Endodermal cell (in vitro differentiated cells): ENCODE results near the gene CSPG5. TPM values are rescaled to one million over a fixed set of nuclear protein-coding genes. Genes with fewer than 3 reads are reported as not detected.

Source experiments
- DNase-seq: peaks from one replicate; pipeline ENCODE4 v3.0.0-alpha.2; 2017
- H3K27ac ChIP-seq: 2 replicates; pipeline ENCODE4 v1.5.1; 2013; ENCODE audit warnings: mild to moderate bottlenecking, low read depth, low read length, moderate library complexity
- H3K27me3 ChIP-seq: 2 replicates; pipeline ENCODE4 v1.6.1; 2013; ENCODE audit warnings: mild to moderate bottlenecking, low read length, moderate library complexity; ENCODE audit not compliant: insufficient read depth, control insufficient read depth, poor library complexity, severe bottlenecking
- H3K36me3 ChIP-seq: 2 replicates; pipeline ENCODE4 v1.7.0; 2013; ENCODE audit warnings: mild to moderate bottlenecking, low read length, moderate library complexity; ENCODE audit not compliant: control insufficient read depth, insufficient read depth
- H3K4me1 ChIP-seq: one replicate; pipeline ENCODE4 v1.7.0; 2013; ENCODE audit warnings: low read length; ENCODE audit not compliant: control insufficient read depth, insufficient read depth
- H3K4me3 ChIP-seq: 2 replicates; pipeline ENCODE4 v1.5.1; 2013; ENCODE audit warnings: mild to moderate bottlenecking, low read length, moderate library complexity
- H3K9ac ChIP-seq: 2 replicates; pipeline ENCODE4 v1.6.1; 2013; ENCODE audit warnings: mild to moderate bottlenecking, low read length, moderate library complexity; ENCODE audit not compliant: poor library complexity, severe bottlenecking; ENCODE audit errors: extremely low read depth
- H3K9me3 ChIP-seq: 2 replicates; pipeline ENCODE4 v1.6.1; 2013; ENCODE audit warnings: mild to moderate bottlenecking, low read length, moderate library complexity; ENCODE audit not compliant: control insufficient read depth
- H3K27ac Mint-ChIP-seq: 2 replicates; pipeline ENCODE4 v1.8.0; 2020; ENCODE audit warnings: mixed read lengths
- H3K27me3 Mint-ChIP-seq: 2 replicates; pipeline ENCODE4 v1.8.0; 2021; ENCODE audit warnings: mild to moderate bottlenecking, mixed read lengths; ENCODE audit not compliant: insufficient read depth
- H3K36me3 Mint-ChIP-seq: 2 replicates; pipeline ENCODE4 v1.8.0; 2020; ENCODE audit warnings: low read depth, mixed read lengths
- H3K4me1 Mint-ChIP-seq: 2 replicates; pipeline ENCODE4 v1.8.0; 2020; ENCODE audit warnings: mixed read lengths
- H3K4me3 Mint-ChIP-seq: 2 replicates; pipeline ENCODE4 v1.8.0; 2020; ENCODE audit warnings: mild to moderate bottlenecking, moderate library complexity, mixed read lengths
- H3K9me3 Mint-ChIP-seq: 2 replicates; pipeline ENCODE4 v1.8.0; 2020; ENCODE audit warnings: mild to moderate bottlenecking, mixed read lengths
- WGBS, 2 experiments: methylation state at CpG; one replicate each; pipeline versions ENCODE4 v1.1.5 to v1.1.7; 2013; ENCODE audit warnings: missing lambda C conversion rate in 2 of 2, mixed read lengths in 1 of 2; ENCODE audit not compliant: insufficient coverage in 1 of 2, insufficient read length in 1 of 2; 5-methylcytosine and 5-hydroxymethylcytosine counted together
- total RNA-seq, 2 donors: library from RNA; stranded (reverse); fragmentation: NEBNext Ultra II Directional in 1 of 2; extraction: Animal tissue kit (Norgen Biotek cat#: 25700) in 1 of 2; gene quantifications; 2 replicates in 1 of 2; 3 replicates in 1 of 2; pipeline ENCODE4 v1.2.1, GENCODE V29; 2021
- TF ChIP-seq, protein P1 (sequence below): fragments of 200-600 bp; sonication (generic); conservative IDR thresholded peaks from 2 replicates; pipeline ENCODE4 v1.5.0; 2021; ENCODE audit warnings: antibody characterized with exemption, mild to moderate bottlenecking

CSPG5 gene
- total RNA-seq, 2 donors from 2014 or later: 0.53 to 0.70 TPM

DNA sequence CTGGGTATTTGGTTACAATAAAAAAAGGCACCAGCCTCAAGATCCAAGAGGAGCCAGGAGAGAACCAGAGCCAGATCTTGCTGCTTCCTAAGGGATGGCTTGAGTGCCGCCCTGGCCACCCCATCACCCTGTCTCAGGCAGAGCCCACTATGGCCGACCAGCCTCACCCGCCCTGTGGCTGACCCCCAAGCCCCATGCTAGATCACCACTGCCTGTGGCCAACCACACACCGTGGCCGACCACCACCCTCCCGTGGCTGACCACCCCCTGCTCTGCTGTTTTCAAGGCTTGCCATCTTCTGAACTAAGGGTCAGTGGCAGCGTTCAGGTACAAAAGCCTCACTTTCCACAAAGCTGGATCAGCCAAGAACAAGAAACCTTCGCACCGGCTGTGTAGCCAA lies 12.0 kb downstream of the CSPG5 start:
- H3K36me3 Mint-ChIP-seq: no peaks in the 10 kb centered on the region
- 95 to 97% methylated on average over 4 to 9 of the region's 9 CpGs for WGBS, 2 experiments
- TF ChIP-seq, protein P1, sequence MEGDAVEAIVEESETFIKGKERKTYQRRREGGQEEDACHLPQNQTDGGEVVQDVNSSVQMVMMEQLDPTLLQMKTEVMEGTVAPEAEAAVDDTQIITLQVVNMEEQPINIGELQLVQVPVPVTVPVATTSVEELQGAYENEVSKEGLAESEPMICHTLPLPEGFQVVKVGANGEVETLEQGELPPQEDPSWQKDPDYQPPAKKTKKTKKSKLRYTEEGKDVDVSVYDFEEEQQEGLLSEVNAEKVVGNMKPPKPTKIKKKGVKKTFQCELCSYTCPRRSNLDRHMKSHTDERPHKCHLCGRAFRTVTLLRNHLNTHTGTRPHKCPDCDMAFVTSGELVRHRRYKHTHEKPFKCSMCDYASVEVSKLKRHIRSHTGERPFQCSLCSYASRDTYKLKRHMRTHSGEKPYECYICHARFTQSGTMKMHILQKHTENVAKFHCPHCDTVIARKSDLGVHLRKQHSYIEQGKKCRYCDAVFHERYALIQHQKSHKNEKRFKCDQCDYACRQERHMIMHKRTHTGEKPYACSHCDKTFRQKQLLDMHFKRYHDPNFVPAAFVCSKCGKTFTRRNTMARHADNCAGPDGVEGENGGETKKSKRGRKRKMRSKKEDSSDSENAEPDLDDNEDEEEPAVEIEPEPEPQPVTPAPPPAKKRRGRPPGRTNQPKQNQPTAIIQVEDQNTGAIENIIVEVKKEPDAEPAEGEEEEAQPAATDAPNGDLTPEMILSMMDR: no peak

DNA sequence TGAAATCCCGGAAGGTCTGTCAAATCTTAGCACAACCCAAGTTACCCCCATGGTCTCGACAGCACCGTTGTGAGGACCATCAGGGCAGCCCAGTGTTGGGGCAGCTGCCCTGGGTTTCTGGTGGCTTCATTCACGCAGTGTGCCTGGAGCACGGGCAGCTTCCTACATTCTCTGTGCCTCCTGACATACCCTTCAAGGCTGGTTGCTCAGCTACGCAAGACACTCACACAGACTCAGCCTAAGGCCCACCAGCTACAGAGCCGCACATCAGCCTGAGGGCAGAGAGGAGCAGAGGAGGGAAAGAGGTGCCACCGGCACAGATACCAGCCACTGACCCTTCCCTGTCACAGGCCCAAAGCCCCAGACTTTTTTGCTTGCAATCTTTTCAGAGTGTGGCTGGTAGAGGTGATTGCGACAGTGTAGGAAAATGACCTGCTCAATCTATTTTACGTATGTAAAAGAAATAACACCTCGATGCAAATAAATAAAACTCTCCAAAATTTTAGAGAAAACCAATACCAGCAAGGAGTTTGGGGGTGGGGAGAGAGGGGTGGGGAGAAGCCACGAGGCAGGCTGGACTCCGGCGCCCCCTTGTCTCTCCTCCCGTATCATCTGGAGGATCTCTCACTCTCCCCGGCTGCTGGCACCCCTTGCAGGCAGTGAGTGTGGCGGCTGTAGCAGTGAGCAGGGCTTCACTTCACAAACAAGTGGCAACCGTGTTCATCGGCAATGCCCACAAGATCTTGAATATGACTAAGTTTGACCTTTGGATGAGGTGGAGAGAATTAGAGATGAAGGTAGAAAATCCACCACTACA lies 12.7 kb downstream of the CSPG5 start:
- no peak overlapping the region for H3K4me3 ChIP-seq
- H3K27ac ChIP-seq: no peak overlapping the region
- 87 to 97% methylated on average over 5 to 19 of the region's 19 CpGs for WGBS, 2 experiments
- no peaks in the 10 kb centered on the region for H3K4me1 ChIP-seq
- Mint-ChIP-seq H3K36me3 (no peaks in the 10 kb centered on the region), H3K4me3 (no peak overlapping the region), H3K27ac (no peak overlapping the region), H3K4me1 (no peaks in the 10 kb centered on the region), H3K27me3 (no peaks in the 10 kb centered on the region), H3K9me3 (no peaks in the 10 kb centered on the region)
- H3K9me3 ChIP-seq: no peaks in the 10 kb centered on the region
- H3K36me3 ChIP-seq: no peaks in the 10 kb centered on the region
- no peak for DNase-seq
- no peaks in the 10 kb centered on the region for H3K27me3 ChIP-seq
- TF ChIP-seq, protein P1: no peak
- no peak overlapping the region for H3K9ac ChIP-seq

More for the DNA sequence above, 12.0 kb downstream of the CSPG5 start:
- Histone ChIP-seq H3K4me3 (no peak overlapping the region), H3K27ac (no peak overlapping the region), H3K9me3 (no peaks in the 10 kb centered on the region), H3K9ac (no peak overlapping the region), H3K36me3 (no peaks in the 10 kb centered on the region), H3K27me3 (peaks cover 4% of the 10 kb centered on the region), H3K4me1 (no peaks in the 10 kb centered on the region)
- H3K9me3 Mint-ChIP-seq: no peaks in the 10 kb centered on the region
- DNase-seq: no peak
- no peak overlapping the region for H3K4me3 Mint-ChIP-seq
- no peaks in the 10 kb centered on the region for H3K4me1 Mint-ChIP-seq
- peaks cover under 1% of the 10 kb centered on the region for H3K27me3 Mint-ChIP-seq
- no peak overlapping the region for H3K27ac Mint-ChIP-seq

GRCh38 chr3:47556351-47556750 lies 22.3 kb downstream of the CSPG5 start:
- H3K9me3 ChIP-seq: no peaks in the 10 kb centered on the region
- no peak overlapping the region for H3K9ac ChIP-seq
- Mint-ChIP-seq H3K4me1 (no peaks in the 10 kb centered on the region), H3K4me3 (no peak overlapping the region), H3K9me3 (peaks cover 7% of the 10 kb centered on the region), H3K27me3 (peaks cover 3% of the 10 kb centered on the region), H3K36me3 (no peaks in the 10 kb centered on the region), H3K27ac (no peak overlapping the region)
- no peaks in the 10 kb centered on the region for H3K36me3 ChIP-seq
- no peaks in the 10 kb centered on the region for H3K4me1 ChIP-seq
- TF ChIP-seq, protein P1: no peak
- 95 to 100% methylated on average over 2 of the region's 2 CpGs for WGBS, 2 experiments
- no peak overlapping the region for H3K27ac ChIP-seq
- no peak for DNase-seq
- no peak overlapping the region for H3K4me3 ChIP-seq
- no peaks in the 10 kb centered on the region for H3K27me3 ChIP-seq
